Natural killer cell (primary cell): ENCODE measurements around the gene PDE4B. TPM values are rescaled to one million over a fixed set of nuclear protein-coding genes. Genes with fewer than 3 reads are reported as not detected.

Experiments
- ATAC-seq, 3 donors: fragments of 150-1000 bp in 2 of 3; fragments of 200-7000 bp in 1 of 3; cut with Tn5 transposase; 1 replicate in 1 of 3; 2 replicates in 2 of 3; pipeline ENCODE4 v1.10.0; 2021; ENCODE audit warnings: mild to moderate bottlenecking in 2 of 3, moderate library complexity in 2 of 3
- DNase-seq, 2 donors: peaks; one replicate each; pipeline versions ENCODE4 v3.0.0 to v3.0.0-alpha.2; 2013 to 2021; ENCODE audit warnings: mixed read lengths in 1 of 2
- H3K27ac ChIP-seq: one replicate; pipeline ENCODE4 v1.5.1; 2013; ENCODE audit warnings: mild to moderate bottlenecking, low read length
- H3K27me3 ChIP-seq: one replicate; pipeline ENCODE4 v1.6.1; 2013; ENCODE audit warnings: low read length; ENCODE audit not compliant: control insufficient read depth, insufficient read depth
- H3K36me3 ChIP-seq: one replicate; pipeline ENCODE4 v1.6.1; 2013; ENCODE audit warnings: low read length; ENCODE audit not compliant: control insufficient read depth, insufficient read depth
- H3K4me1 ChIP-seq: one replicate; pipeline ENCODE4 v1.6.1; 2013; ENCODE audit warnings: low read length; ENCODE audit not compliant: control insufficient read depth, insufficient read depth
- H3K4me3 ChIP-seq: one replicate; pipeline ENCODE4 v1.5.1; 2013; ENCODE audit warnings: low read length
- H3K9me3 ChIP-seq: one replicate; pipeline ENCODE4 v1.6.1; 2013; ENCODE audit warnings: low read length; ENCODE audit not compliant: control insufficient read depth, insufficient read depth
- H3K27ac Mint-ChIP-seq, 2 donors: one replicate each; pipeline ENCODE4 v1.8.0; 2022; ENCODE audit warnings: mild to moderate bottlenecking in 2 of 2, mixed read lengths in 2 of 2, moderate library complexity in 1 of 2
- H3K27me3 Mint-ChIP-seq, 2 donors: one replicate each; pipeline ENCODE4 v1.8.0; 2022; ENCODE audit warnings: low read depth in 2 of 2, mixed read lengths in 2 of 2
- H3K36me3 Mint-ChIP-seq: one replicate; pipeline ENCODE4 v1.8.0; 2022; ENCODE audit warnings: mixed read lengths
- H3K4me1 Mint-ChIP-seq, 2 donors: one replicate each; pipeline ENCODE4 v1.8.0; 2022; ENCODE audit warnings: mixed read lengths in 2 of 2
- H3K4me3 Mint-ChIP-seq: one replicate; pipeline ENCODE4 v1.8.0; 2022; ENCODE audit warnings: mild to moderate bottlenecking, moderate library complexity, mixed read lengths
- H3K9me3 Mint-ChIP-seq, 2 donors: one replicate each; pipeline ENCODE4 v1.8.0; 2022; ENCODE audit warnings: mixed read lengths in 2 of 2
- WGBS: methylation state at CpG from one replicate; pipeline ENCODE4 v1.1.7; 2013; ENCODE audit warnings: missing lambda C conversion rate; ENCODE audit not compliant: insufficient coverage; 5-methylcytosine and 5-hydroxymethylcytosine counted together
- intact Hi-C: fragments of 100-400 bp; cut with micrococcal nuclease; formaldehyde crosslinking; loops from one replicate; pipeline ENCODE4 v1.14.2; 2022
- total RNA-seq, 4 donors: library from RNA; stranded (reverse); fragments of 120-200 nt in 1 of 4; gene quantifications; one replicate each; pipeline versions ENCODE4 v1.2.3 to v1.2.4, GENCODE V29; 2013 to 2022
- TF ChIP-seq, protein P1 (sequence below): fragments of 200-600 bp; IDR thresholded peaks from one replicate; pipeline ENCODE4 v1.8.0; 2022; ENCODE audit warnings: antibody characterized with exemption

The PDE4B gene
- total RNA-seq, 3 donors from 2014 or later (not counting 1 experiment from before 2014, with no cell fraction given) = 18.0 to 42.4 (median 25.5) TPM

DNA sequence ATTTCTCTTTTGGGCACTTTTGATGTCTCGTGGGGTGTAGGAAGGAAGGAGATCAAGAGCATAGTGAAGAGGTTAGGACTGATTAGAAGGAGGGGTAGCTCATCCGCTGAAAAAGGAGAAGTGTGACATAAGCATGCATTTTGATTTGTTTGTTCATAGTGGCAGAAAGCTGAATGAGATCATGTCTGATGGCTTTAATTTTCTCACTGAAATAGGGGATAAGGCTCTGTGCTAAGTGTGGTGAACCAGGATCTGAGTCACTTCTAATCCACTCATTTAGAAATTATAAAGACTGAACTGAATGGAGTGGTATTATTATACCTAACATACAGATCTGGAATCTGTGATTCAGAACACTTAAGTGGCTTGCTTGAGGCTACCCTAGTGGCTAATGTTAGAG, 344.5 kb downstream of the PDE4B start:
- no peaks in the 10 kb centered on the region for H3K36me3 Mint-ChIP-seq
- Histone ChIP-seq H3K36me3 (no peaks in the 10 kb centered on the region), H3K4me3 (no peak overlapping the region), H3K27me3 (no peaks in the 10 kb centered on the region), H3K4me1 (no peaks in the 10 kb centered on the region), H3K9me3 (no peaks in the 10 kb centered on the region), H3K27ac (no peak overlapping the region)
- no peak for DNase-seq
- TF ChIP-seq, protein P1, sequence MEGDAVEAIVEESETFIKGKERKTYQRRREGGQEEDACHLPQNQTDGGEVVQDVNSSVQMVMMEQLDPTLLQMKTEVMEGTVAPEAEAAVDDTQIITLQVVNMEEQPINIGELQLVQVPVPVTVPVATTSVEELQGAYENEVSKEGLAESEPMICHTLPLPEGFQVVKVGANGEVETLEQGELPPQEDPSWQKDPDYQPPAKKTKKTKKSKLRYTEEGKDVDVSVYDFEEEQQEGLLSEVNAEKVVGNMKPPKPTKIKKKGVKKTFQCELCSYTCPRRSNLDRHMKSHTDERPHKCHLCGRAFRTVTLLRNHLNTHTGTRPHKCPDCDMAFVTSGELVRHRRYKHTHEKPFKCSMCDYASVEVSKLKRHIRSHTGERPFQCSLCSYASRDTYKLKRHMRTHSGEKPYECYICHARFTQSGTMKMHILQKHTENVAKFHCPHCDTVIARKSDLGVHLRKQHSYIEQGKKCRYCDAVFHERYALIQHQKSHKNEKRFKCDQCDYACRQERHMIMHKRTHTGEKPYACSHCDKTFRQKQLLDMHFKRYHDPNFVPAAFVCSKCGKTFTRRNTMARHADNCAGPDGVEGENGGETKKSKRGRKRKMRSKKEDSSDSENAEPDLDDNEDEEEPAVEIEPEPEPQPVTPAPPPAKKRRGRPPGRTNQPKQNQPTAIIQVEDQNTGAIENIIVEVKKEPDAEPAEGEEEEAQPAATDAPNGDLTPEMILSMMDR = no peak
- no peaks in the 10 kb centered on the region for H3K27me3 Mint-ChIP-seq
- intact Hi-C loops = no loop called here
- H3K4me3 Mint-ChIP-seq = no peak overlapping the region
- peaks cover 0 to 4% of the 10 kb centered on the region in 2 donors for H3K9me3 Mint-ChIP-seq
- no peak overlapping the region for H3K27ac Mint-ChIP-seq
- WGBS = 1% methylated on average over 2 of the region's 2 CpGs
- no peak for ATAC-seq
- H3K4me1 Mint-ChIP-seq = no peaks in the 10 kb centered on the region

DNA sequence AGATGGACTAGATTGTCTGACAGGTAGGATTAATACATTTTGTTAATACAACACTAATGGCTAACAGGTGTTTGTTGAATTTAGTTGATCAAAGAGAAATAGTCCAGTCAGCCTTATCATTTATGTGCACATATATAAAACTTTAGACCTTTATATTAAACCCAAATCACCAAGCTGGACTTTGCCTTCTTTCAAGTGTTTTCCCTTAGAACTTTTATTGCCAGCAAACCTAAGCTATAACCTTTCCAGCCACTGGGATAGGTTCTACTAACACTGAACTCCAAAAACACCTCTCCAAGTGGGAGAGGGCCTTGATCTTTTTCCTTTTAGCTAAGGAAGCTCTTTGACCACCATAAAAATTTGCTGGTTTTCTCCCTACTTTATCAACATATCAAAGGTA, 345.9 kb downstream of the PDE4B start:
- no peaks in the 10 kb centered on the region for H3K27me3 ChIP-seq
- no peaks in the 10 kb centered on the region for H3K27me3 Mint-ChIP-seq
- no peaks in the 10 kb centered on the region for H3K4me1 Mint-ChIP-seq
- DNase-seq (no peak), ATAC-seq (no peak)
- H3K36me3 Mint-ChIP-seq = no peaks in the 10 kb centered on the region
- TF ChIP-seq, protein P1 = no peak
- H3K4me1 ChIP-seq = no peaks in the 10 kb centered on the region
- no peak overlapping the region for H3K4me3 ChIP-seq
- H3K36me3 ChIP-seq = no peaks in the 10 kb centered on the region
- no peak overlapping the region for H3K4me3 Mint-ChIP-seq
- H3K27ac ChIP-seq = no peak overlapping the region
- H3K9me3 ChIP-seq = no peaks in the 10 kb centered on the region
- no peak overlapping the region for H3K27ac Mint-ChIP-seq
- peaks cover 0 to 4% of the 10 kb centered on the region in 2 donors for H3K9me3 Mint-ChIP-seq
- intact Hi-C loops = no loop called here

DNA sequence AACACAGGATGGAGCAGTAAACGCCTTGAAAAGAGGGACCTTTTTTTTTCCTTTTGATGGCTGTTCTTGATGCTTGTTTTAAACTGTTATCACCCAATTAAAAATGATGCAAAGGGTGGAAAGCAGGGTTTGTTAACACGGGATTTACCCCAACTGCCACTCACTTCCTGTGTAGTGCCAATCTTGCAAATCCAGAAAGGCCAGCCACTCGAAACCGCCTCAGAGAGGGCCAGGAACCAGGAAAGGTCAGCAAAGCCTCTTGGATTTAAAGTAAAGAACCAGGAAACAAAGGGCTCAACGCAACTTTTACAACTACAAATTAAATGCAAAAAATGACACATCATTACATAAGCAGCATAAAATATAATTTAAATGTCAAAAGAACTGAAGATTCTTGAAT, 347.4 kb downstream of the PDE4B start:
- TF ChIP-seq, protein P1 = no peak
- no peaks in the 10 kb centered on the region for H3K36me3 Mint-ChIP-seq

DNA sequence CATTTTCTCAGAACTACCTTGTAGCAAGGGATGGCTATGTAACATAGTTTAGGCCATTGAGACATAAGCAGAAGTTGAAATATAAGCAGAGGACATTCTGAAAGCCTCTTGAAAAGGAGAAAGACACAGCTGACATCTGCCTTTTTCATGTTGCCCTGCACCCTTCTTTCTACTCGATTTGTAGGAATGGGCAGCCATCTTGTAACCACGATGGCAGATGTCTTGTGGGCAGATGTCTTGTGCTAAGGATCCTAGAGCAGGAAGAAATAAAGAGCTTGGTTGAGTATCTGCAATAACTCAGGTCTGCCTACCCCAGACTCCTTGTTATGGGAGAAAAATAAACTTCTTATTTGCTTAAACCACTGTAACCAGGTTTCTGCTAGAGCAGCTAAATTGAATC, 351.0 kb downstream of the PDE4B start:
- no peaks in the 10 kb centered on the region for H3K36me3 Mint-ChIP-seq
- WGBS = 17% methylated on average over 1 of the region's 2 CpGs
- H3K4me1 Mint-ChIP-seq = no peaks in the 10 kb centered on the region
- no peaks in the 10 kb centered on the region for H3K27me3 Mint-ChIP-seq
- H3K27me3 ChIP-seq = no peaks in the 10 kb centered on the region
- intact Hi-C loops = no loop called here
- H3K4me3 Mint-ChIP-seq = no peak overlapping the region
- no peak for ATAC-seq
- TF ChIP-seq, protein P1 = no peak
- no peaks in the 10 kb centered on the region for H3K36me3 ChIP-seq
- H3K27ac ChIP-seq = no peak overlapping the region
- H3K27ac Mint-ChIP-seq = no peak overlapping the region
- DNase-seq = no peak
- no peak overlapping the region for H3K4me3 ChIP-seq
- H3K9me3 Mint-ChIP-seq = no peaks in the 10 kb centered on the region
- no peaks in the 10 kb centered on the region for H3K9me3 ChIP-seq
- H3K4me1 ChIP-seq = no peaks in the 10 kb centered on the region

More for the DNA sequence above, 347.4 kb downstream of the PDE4B start:
- Mint-ChIP-seq H3K27me3 (no peaks in the 10 kb centered on the region), H3K4me3 (no peak overlapping the region), H3K9me3 (peaks cover 0 to 2% of the 10 kb centered on the region in 2 donors), H3K4me1 (no peaks in the 10 kb centered on the region), H3K27ac (no peak overlapping the region)
- Histone ChIP-seq H3K9me3 (no peaks in the 10 kb centered on the region), H3K27me3 (no peaks in the 10 kb centered on the region), H3K4me1 (no peaks in the 10 kb centered on the region), H3K36me3 (no peaks in the 10 kb centered on the region), H3K4me3 (no peak overlapping the region), H3K27ac (no peak overlapping the region)
- intact Hi-C loops = no loop called here
- whole genome bisulfite sequencing = 60% methylated on average over 4 of the region's 5 CpGs
- ATAC-seq = no peak
- DNase-seq = no peak
